ENCODE data around the gene FMNL1.
A peak's percentile ranks its signal among the peaks of the same experiment; 100 is the strongest.

FMNL1 gene

DNA sequence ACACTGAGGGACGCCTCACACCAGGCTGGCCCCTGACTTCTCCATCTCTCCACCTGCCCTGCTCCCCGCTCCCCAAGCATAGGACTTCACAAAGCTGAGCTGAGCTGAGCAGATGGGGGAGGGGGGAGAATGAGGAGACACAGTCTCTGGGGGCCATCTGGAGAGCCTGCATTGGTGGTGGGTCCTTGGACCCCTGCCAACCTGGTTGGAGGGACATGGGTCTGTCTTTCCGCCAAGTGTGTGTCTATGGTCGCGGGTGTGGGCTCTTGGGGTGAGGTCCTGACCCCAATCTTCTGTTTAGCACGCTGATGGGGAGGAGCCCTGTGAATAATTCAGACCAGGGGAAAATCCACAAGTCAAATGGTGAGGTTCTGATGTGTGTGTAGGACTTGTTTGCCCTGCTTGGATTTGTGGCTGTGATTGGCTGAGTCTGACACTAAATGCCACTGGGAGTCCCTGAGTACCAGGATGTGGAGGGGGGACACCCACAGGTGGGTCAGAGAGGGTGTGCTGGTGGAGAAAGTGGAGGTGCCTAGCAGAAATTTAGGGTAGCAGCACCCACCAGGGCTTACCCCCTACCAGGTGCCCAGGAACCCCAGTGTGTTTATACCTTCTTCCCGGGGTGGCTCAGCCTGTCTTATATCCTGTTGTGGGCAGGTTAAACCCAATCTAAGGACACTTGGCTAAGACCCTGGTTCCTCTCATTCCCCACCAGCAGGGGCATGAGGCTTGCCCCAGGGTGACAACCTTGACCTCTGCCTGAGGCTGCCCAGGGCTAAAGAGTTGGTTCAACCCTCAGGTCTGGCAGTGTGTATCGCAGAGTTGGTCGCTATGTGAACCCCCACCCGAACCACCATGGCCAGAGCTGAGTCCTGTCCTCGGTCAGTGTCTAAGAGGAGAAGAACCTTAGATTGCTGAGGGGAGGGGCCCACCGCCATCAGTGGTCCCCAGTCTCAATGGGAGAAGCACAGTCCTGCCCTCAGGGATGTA, 2.1 kb downstream of the FMNL1 start:
- no peak for DNase-seq (ENCODE audit: low spot score)

DNA sequence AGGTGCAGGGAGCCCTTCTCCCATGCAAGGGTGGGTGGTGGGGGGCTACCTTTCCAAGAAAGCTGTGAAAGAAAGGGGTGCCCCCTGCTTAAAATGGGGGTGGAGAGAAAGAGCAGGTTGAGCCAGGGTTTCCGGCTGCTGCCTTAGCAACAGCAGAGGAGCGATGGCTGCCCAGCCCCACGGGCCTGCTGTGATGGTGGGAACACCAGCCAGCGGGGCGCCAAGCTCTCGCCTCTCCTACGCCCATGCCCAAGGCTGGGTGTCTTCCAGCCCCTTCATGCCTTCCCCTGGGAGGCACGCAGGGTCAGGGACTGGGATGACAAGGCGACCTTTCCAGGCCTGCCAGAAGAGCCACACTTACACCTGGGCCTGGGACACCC, 3.0 kb downstream of the FMNL1 start:
- DNase-seq (ENCODE audit: low spot score): no peak

DNA sequence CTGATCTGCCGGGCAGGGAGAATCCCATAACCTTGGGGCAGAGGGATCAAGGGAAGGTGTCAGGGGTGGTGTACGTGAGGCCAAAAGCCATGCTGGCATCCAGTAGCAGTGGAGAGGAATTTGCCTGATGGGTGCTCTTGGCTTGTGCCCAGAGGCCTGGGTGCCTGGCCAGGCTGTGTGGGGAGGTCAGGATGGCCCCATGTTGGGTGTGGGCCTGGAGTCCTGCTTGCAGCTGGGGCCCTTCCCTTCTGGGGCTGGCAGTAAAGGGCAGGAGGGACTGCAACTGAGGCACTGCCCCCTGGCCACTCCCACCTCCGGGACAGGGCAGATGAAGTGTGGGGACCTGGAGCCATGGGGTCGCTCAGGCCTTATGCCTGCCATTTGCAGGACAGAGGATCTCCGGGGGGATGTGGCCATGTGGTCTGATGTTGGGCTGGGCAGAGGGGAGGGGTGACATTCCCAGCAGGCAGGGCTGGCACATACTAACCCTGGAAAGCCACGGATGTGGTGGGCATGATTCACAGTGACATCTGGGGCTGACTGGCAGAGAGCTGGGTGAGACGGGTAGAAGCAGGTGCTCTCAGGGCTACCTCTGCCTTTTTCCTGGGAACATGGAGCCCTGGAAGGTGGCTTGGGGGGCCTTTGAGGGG, 3.5 kb downstream of the FMNL1 start:
- DNase-seq (ENCODE audit: low spot score): no peak

DNA sequence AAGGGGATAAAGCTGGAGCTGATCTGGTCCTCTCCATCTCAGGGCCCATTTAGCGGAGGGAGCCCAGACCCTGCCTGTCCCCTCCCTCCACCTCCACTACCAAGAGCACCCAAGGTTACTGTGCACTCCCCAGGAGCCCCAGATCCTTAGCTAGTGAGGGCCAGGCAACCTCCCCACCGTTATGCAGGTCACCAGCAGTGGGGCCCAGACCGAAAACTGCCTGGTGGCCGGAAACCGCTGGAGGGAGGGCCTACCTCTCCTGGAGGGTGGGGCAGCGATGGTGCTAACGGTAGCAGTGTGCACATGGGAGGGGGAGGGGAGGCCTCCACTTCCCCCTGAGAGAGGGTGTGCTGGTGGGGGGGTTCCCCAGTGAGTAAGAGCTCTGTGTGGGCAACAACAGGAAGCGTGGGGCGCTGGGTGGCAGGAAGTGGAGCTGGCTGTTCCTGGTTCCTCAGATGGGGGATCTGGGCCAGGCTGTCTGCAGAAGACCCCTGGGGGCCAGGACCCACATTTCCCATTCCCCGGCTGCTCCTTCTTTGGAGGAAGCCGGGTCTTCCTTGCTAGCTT, 4.4 kb downstream of the FMNL1 start:
- DNase-seq (ENCODE audit: low spot score): no peak

DNA sequence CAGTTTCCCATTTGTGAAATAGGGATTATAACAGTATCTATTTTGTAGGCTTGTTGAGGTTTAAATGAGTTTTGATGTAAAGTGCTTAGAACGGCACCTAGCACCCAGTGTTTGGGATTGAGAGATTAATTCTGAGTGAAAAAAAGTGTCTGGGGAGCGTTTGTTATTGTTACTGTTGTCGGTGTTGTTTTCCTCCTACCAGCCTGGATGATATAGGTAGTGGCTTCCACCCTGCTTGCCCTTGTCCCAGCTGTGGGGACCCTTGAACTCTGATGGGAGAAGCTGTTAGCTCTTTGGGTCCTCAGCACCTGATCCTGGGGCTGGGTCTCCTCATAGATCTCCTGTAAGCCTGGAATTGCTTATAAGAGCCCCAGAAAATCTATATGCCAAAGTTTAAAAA, 4.9 kb downstream of the FMNL1 start:
- DNase-seq (ENCODE audit: low spot score): no peak

DNA sequence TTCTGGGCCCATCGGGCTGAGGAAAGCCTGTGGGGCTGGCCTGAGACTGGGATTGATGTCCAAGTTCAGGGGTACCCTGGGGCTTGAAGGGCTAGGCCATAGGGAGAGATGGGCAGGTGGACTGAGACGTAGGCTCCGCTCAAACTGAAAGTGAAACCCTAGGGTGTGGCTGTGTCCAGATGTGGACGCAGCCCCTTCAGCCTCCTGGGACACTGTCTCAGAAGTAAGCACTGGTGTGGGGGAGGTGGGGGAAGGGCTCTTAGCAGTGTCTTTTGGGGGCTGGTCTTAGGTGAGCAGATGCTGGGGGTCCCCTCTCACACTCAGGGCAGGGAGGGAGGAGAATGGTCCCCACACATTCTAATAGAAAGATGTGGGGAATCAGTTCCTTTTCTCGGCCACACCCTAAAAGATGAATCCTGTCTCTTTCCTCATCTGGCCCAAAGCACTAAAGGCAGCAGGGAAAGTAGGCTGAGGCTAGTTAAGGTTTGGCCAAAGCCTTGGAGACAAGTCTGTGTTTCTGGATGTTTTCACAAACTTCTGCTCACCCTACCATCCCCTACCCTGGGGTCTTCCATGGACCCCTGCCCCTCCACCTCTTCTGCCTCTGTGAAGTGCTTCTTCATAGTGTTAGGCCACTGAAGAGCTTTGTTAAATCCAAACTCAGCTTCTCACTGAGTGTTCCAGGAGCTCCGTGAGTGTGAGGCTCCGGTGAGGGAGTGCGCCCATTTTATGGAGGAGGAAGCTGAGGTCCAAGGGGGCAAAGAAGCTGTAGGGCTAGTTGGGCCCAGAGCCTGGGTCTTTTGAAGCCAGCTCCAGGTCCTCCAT, 5.6 kb downstream of the FMNL1 start:
- no peak for DNase-seq (ENCODE audit: low spot score)

DNA sequence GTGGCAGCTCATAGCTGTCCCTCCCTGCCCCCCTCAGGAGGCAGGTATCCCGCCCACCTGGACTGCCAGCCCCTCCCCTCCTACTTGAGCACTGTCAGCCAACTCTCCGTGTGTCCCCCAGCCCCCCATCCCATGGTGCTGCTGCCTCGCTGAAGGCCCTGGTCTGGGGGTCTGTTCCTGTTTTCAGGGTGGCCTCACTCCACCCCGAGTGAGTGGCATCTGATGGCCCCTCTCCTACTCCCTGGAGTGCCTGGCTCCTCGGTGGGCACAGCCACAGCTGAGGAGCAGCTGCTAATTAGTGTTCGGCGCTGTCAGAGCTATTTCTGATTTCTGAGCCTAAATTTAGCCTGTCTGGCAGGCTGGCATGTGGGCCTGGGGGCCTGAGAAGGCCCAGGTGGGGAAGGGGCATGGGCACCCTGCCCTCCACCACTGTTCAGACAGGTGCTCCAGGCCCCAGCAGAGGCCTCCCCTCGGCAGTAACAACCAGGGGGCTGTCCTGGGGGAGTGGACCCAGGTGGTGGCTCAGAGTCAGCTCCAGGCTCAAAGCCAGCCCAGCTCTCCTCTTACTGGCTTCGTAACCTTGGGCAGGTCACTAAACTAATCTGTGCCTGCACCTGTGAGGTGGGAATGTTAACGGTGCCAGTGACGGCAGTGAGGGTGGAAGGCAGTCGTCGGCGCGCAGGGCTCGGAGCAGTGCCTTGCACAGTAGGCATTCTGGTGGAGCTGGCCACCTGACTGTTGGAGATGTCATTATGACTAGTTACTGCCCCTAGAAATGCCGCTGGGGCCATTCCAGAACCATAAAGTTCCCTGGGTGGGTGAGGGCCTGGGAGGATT, 6.5 kb downstream of the FMNL1 start:
- DNase-seq (ENCODE audit: low spot score): no peak

DNA sequence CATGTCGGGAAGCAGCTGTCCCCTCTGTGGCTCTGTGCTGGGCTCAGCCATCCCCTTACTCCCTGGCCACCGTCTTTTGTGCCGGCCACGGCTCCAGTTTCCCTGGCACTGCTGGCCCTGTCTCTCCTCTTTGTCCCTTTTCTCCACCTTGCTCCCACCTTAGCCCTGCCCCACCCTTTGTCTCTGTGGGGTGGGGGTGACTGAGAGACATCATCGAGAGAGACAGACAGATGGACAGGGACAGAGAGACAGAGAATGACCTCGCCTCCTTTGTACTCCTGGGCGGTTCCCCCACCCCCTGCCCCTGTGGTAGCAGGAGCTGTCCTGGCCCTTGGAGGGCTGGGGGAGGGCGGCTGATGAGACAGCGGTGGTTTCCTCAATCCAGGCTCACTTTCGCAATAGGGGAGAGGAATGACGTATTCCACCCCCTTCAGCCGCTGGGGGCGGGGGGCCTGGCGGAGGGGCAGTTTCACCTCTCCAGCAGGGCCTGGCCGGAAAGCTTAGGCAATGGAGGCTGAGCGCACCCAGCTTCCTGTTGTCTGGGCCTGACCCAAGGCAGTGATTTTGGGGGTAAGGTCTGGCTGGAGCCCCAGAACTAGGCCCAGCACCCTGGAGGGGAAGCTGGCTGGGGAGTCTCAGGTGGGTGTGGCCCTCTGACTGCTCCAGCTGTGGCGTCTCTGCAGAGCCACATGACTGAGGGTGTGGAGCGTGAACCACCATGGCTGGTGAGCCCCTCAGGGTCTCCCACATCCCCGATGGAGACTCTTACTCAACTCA, 7.3 kb downstream of the FMNL1 start:
- peak; percentile 66 for DNase-seq (ENCODE audit: low spot score)

DNA sequence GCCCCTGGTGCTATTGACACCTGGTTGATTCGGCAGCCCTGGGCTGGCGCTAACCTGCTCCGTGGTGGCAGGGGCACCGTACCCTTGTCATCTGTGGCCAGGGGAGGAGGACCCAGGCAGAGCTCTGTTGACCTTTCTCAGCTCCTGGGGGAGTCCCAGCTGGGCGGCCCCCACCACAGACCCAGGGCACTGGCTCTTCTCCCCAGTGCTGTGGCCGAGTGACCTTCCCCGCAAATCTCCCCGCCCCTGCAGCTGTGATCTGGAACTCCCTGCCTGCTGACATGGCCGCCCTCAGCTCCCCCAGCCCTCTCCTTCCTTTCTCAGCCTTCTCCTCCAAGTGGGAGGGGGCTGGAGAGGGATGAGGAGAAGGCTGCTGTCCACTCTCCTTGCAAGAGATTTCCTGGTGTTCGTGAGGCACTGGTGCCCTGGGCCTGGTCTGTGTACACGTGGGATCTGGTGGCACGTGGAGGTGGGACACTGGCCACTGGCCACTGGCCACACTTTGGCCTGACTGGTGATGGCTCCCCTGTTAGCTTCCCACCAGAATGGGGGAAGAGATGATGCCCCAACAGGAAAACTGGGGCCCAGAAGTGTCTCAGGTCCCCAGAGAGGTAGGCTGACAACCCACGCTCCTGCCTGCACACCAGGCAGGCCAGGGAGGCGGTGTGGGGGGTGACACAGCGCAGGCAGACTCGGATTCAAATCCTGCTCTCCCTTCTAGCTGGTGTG, 8.2 kb downstream of the FMNL1 start:
- no peak for DNase-seq (ENCODE audit: low spot score)

DNA sequence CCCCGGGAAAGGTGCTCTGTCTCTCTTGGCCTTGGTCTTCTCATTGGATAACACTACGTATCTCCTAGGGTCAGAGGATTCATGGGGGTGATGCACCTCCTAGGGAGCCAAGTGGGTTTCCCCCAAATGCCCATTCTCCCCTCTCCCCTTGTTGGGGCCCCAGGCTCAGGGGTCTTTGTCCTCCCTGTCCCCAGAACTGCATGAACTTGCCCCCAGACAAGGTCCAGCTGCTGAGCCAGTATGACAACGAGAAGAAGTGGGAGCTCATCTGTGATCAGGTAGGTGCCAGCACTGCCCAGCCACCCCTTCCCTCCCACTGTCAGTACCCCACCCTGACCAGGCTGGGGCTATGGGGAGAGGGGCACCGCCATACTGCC, 8.7 kb downstream of the FMNL1 start:
- DNase-seq (ENCODE audit: low spot score): no peak

DNA sequence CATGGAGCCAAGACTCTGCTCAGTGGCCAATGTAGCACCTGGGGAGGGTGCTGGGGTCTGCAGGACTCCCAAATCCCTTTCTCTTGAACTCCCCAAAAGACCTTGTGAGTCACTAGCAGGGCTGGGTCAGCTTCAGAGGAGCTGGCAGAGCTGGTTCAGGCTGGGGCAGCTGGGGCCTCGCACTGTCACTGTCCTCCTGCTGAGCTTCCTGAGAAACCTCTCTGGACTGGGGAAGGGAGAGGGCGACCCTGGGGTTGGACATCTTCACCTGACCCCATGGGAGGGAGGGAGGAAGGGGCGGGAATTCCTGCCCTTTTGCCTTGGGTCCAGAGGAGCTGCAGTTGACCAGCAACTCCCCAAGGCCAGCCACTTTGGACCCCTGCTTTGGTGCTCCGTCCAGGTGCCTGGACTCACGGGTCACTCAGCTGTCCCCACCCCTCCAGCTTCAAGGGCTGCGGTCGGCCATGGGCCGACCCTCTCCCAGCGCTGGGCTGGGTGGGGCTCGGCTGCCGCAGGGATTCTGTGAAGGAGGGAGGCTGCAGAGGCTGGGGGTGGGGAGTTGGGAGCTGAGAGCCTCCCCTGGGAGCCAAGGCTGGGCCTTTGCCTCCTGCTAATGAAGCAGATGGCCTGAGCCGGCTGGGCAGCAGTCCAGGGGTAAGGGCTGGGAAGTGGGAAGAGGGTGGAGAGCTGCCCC, 9.2 kb downstream of the FMNL1 start:
- peak; percentile 78 for DNase-seq (ENCODE audit: low spot score)

DNA sequence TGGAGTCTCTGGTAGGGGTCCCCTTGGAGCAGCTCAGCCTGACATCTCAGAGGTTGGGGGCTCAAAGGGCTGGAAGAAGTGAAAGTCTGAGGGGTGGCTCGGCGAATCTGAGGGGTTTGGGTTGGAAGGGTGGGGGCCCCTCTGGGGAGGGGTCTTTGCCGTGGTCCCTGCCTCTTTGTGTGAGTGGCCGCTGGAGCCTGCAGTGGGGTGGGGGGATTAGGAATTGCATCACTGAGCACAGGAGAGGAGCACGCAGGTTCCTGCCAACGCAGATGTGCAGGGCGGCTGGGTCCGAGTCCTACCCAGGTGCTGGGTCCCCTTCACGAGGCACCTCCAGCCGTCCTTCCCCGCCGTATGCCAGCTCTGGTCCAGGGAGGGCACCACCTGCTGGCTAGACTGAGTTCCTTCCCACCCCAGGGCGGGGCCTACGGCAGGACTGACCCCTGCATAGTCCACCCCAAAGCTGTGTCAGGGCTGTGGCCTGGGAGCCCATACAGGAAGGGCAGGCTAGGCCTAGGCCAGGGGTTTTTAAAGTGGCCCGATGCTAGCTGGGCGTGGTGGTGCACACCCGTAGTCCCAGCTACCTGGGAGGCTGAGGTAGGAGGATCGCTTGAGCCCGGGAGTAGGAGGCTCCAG, 9.9 kb downstream of the FMNL1 start:
- peak; percentile 57 for DNase-seq (ENCODE audit: low spot score)

DNA sequence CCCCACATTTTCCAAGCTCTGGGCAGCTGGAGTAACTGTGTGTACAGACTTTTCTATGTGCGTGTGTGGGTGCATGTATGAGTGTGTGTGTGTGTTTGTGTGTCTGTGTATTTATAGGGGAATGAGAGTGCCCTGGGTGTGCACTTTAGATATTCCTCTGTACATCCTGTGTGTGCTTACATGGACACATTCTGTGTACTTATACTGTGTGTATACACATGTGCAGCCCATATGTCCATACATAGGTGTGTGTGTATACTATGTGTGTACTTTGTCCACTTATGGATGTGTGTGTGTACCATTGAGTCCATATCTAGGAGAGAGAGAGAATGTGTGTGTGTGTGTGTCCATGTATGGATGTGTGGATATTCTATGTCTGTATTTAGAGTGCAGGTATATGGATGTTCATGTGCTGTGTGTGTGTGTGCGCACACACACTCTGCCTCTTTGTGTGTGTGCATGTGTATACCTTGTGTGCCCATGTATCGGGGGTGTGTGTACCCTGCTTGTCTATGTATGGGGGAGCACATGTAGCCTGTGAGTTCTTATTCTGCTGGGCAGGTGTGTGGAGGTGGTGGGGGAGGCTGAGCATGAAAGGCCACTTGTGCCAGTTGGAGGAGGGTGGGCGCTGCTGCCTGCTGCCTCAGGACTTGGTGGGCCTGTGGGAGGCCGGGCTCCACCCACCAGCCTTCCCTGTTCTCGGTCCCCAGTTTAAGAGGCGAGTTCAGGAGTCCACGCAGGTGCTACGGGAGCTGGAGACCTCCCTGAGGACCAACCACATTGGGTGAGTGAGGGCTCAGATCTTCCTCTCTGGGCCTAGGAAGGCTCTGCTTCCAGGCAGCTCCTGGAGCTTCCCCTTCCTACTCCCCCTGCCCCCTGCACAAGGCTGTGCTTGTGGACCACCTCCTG, 11.1 kb downstream of the FMNL1 start:
- DNase-seq (ENCODE audit: low spot score): no peak

DNA sequence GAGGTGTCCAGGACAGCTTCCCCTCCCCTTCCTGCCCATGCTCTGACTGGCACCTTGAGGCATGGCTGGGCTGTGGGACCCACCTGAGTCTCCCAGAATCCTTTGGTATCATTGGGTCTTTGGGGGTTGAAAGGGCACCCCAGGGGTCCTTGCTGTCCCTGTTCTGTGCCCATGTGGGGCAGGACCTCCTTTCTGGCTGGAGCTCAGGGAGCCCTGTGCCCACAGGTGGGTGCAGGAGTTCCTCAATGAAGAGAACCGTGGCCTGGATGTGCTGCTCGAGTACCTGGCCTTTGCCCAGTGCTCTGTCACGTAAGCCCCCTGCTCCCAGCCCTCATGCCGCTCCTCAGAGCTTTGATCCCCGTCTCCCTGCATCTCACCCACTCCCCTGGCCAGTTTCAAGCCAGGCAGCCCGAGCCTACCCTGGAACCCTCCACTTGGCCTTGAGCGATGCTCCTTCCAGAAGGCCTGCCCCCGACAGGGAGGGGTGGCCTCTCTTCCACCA, 11.8 kb downstream of the FMNL1 start:
- DNase-seq (ENCODE audit: low spot score): no peak

DNA sequence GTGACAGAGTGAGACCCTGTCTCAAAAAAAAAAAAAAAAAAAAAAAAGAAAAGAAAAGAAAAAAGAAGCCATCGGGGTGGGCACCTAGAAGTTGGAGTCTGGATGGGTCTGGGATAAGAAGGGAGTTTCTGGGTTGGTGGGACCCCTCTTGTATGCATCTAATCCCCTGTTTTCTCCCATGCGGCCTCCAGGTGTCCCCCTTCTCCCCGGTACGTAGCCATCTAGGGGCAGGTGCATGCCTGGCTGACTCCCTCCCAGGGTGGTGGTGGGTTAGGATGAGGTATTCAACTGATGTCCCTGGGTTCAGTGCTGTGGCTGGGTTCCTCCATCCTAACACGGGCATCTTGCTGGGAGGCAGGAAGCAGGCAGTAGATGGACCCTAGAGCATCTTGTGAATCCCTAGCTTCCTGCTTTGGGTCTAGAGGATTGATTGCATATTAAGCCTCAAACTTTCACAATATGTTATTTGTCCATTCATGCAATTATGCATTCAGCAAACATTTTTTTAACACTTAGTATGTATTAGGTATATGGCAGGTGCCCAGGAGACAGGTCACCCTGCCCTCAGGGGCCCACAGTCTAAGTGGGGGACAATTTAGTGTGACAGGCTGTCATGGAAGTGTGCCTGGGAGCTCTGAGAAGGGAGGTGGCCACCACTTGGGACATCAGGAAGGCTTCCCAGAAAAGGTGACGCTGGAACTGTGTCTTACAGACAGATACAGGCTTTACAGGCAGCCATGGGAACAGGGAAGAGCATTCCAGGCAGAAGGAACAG, 13.1 kb downstream of the FMNL1 start:
- DNase-seq (ENCODE audit: low spot score): no peak

DNA sequence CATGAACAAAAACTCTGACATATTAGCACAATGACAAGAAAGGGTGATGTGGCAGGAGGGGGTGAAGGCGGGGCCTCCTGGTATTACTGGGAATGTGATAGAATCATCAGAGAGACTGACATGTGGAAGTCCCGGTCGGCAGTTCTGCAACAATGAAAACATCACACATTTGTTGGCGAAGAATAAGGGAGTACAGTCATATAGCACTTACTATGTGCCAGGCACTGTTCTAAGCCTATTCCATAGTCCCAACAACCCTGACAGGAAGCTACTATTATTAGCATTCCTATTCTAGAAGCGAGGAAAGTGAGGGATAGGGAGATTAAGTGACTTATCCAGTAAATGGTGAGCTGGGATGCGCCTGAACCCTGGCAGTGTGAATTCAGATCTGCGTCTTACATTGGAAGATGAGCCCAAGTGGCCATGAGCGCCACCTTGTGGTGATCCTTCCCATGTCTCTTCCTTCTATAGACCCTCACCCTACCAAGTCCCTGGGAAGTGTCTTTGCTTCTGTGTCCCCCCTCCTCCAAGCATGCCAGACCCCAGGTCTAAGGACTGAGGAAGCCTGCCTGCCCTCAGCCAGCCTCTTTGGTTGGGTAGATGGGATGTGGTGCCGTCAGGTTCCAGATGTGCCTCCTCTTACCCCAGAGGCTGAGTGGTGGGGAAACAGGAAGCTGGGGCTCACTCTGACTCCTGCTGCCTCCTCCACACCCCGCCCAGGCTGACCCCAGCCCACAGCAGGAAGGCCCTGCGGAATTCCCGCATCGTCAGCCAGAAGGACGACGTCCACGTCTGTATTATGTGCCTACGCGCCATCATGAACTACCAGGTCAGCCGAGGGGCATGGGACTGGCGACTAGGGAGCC, 14.0 kb downstream of the FMNL1 start:
- peak; percentile 80 for DNase-seq (ENCODE audit: low spot score)

All from hepatic stellate cell (primary cell).